Measurements from ENCODE around the gene RSRP1. TPM values are rescaled to one million over a fixed set of nuclear protein-coding genes. Genes with fewer than 3 reads are reported as not detected.

Gene RSRP1
- polyA plus RNA-seq, 1 donor from 2014 or later = 56.0 TPM

GRCh38 chr1:25212725-25213124 is 34.5 kb downstream of the RSRP1 start:
- H3K4me3 Mint-ChIP-seq = no peak overlapping the region
- peaks cover 6 to 10% (median 6%) of the 10 kb centered on the region in 3 donors for H3K4me1 Mint-ChIP-seq
- H3K27me3 Mint-ChIP-seq = peaks cover 4% of the 10 kb centered on the region
- H3K27ac Mint-ChIP-seq = peak overlapping the region in 1 of 3 donors; percentile 62
- peaks cover 4% of the 10 kb centered on the region for H3K36me3 Mint-ChIP-seq
- no peaks in the 10 kb centered on the region for H3K9me3 Mint-ChIP-seq

GRCh38 chr1:25210728-25211127 is 36.5 kb downstream of the RSRP1 start:
- Mint-ChIP-seq H3K27me3 (peaks cover 4% of the 10 kb centered on the region), H3K27ac (no peak overlapping the region), H3K36me3 (peaks cover 4% of the 10 kb centered on the region), H3K4me3 (no peak overlapping the region), H3K9me3 (no peaks in the 10 kb centered on the region), H3K4me1 (peaks cover 0 to 2% (median 2%) of the 10 kb centered on the region in 3 donors)

- peaks cover 4% of the 10 kb centered on the region for H3K36me3 Mint-ChIP-seq
- no peak overlapping the region for H3K27ac Mint-ChIP-seq
- H3K9me3 Mint-ChIP-seq = no peaks in the 10 kb centered on the region
- peaks cover 0 to 1% (median 0%) of the 10 kb centered on the region in 3 donors for H3K4me1 Mint-ChIP-seq
- H3K4me3 Mint-ChIP-seq = no peak overlapping the region
- peaks cover 9% of the 10 kb centered on the region for H3K27me3 Mint-ChIP-seq
Measured at GRCh38 chr1:25209516-25209915, 37.7 kb downstream of the RSRP1 start.

- H3K27me3 Mint-ChIP-seq = peaks cover 9% of the 10 kb centered on the region
- peak overlapping the region in 1 of 3 donors; percentile 20 for H3K27ac Mint-ChIP-seq
- peaks cover 4% of the 10 kb centered on the region for H3K36me3 Mint-ChIP-seq
- peaks cover 0 to 1% (median 0%) of the 10 kb centered on the region in 3 donors for H3K4me1 Mint-ChIP-seq
- no peak overlapping the region for H3K4me3 Mint-ChIP-seq
- no peaks in the 10 kb centered on the region for H3K9me3 Mint-ChIP-seq
Measured at GRCh38 chr1:25208561-25209222, 38.6 kb downstream of the RSRP1 start.

GRCh38 chr1:25208092-25208491 is 39.2 kb downstream of the RSRP1 start:
- no peaks in the 10 kb centered on the region for H3K9me3 Mint-ChIP-seq
- no peak overlapping the region for H3K4me3 Mint-ChIP-seq
- H3K4me1 Mint-ChIP-seq = peaks cover 0 to 1% (median 0%) of the 10 kb centered on the region in 3 donors
- peaks cover 9% of the 10 kb centered on the region for H3K27me3 Mint-ChIP-seq
- H3K27ac Mint-ChIP-seq = no peak overlapping the region
- H3K36me3 Mint-ChIP-seq = peaks cover 4% of the 10 kb centered on the region

GRCh38 chr1:25206201-25206600 is 41.1 kb downstream of the RSRP1 start:
- Mint-ChIP-seq H3K27ac (no peak overlapping the region), H3K4me3 (no peak overlapping the region), H3K4me1 (peaks cover 0 to 1% (median 0%) of the 10 kb centered on the region in 3 donors), H3K27me3 (peaks cover 6% of the 10 kb centered on the region), H3K36me3 (peaks cover 2% of the 10 kb centered on the region), H3K9me3 (no peaks in the 10 kb centered on the region)

- H3K36me3 Mint-ChIP-seq = peaks cover 2% of the 10 kb centered on the region
- no peaks in the 10 kb centered on the region for H3K9me3 Mint-ChIP-seq
Measured at GRCh38 chr1:25205786-25206185, 41.5 kb downstream of the RSRP1 start.

GRCh38 chr1:25204797-25205480 is 42.3 kb downstream of the RSRP1 start:
- H3K4me1 Mint-ChIP-seq = peaks cover 0 to 1% (median 0%) of the 10 kb centered on the region in 3 donors

More at GRCh38 chr1:25205786-25206185, 41.5 kb downstream of the RSRP1 start:
- H3K27me3 Mint-ChIP-seq = peaks cover 5% of the 10 kb centered on the region
- peaks cover 0 to 1% (median 0%) of the 10 kb centered on the region in 3 donors for H3K4me1 Mint-ChIP-seq
- H3K4me3 Mint-ChIP-seq = no peak overlapping the region
- H3K27ac Mint-ChIP-seq = no peak overlapping the region

GRCh38 chr1:25201006-25201405 is 46.2 kb downstream of the RSRP1 start:
- Mint-ChIP-seq H3K4me3 (no peak overlapping the region), H3K27ac (no peak overlapping the region), H3K9me3 (no peaks in the 10 kb centered on the region), H3K4me1 (peaks cover 5 to 9% (median 8%) of the 10 kb centered on the region in 3 donors), H3K27me3 (peaks cover 6% of the 10 kb centered on the region), H3K36me3 (no peaks in the 10 kb centered on the region)

More at GRCh38 chr1:25204797-25205480, 42.3 kb downstream of the RSRP1 start:
- Mint-ChIP-seq H3K36me3 (peaks cover 2% of the 10 kb centered on the region), H3K4me3 (no peak overlapping the region), H3K27me3 (peaks cover 5% of the 10 kb centered on the region), H3K27ac (no peak overlapping the region), H3K9me3 (no peaks in the 10 kb centered on the region)

GRCh38 chr1:25199819-25200620 is 47.2 kb downstream of the RSRP1 start:
- no peaks in the 10 kb centered on the region for H3K36me3 Mint-ChIP-seq
- peaks cover 3% of the 10 kb centered on the region for H3K27me3 Mint-ChIP-seq
- peaks cover 5 to 9% (median 8%) of the 10 kb centered on the region in 3 donors for H3K4me1 Mint-ChIP-seq
- H3K4me3 Mint-ChIP-seq = peak overlapping the region in 1 of 4 donors; percentile 30
- no peak overlapping the region for H3K27ac Mint-ChIP-seq
- H3K9me3 Mint-ChIP-seq = no peaks in the 10 kb centered on the region

- H3K27ac Mint-ChIP-seq = peak overlapping the region in 1 of 3 donors; percentile 13
- H3K4me1 Mint-ChIP-seq = peaks cover 5 to 8% (median 8%) of the 10 kb centered on the region in 3 donors
- peaks cover 1% of the 10 kb centered on the region for H3K27me3 Mint-ChIP-seq
- H3K36me3 Mint-ChIP-seq = no peaks in the 10 kb centered on the region
- H3K9me3 Mint-ChIP-seq = no peaks in the 10 kb centered on the region
- H3K4me3 Mint-ChIP-seq = peak overlapping the region in 1 of 4 donors; percentile 72
Measured at GRCh38 chr1:25198663-25199252, 48.5 kb downstream of the RSRP1 start.

GRCh38 chr1:25197982-25198662 is 49.1 kb downstream of the RSRP1 start:
- no peaks in the 10 kb centered on the region for H3K9me3 Mint-ChIP-seq
- peak overlapping the region in 1 of 4 donors; percentile 72 for H3K4me3 Mint-ChIP-seq
- H3K36me3 Mint-ChIP-seq = no peaks in the 10 kb centered on the region
- H3K4me1 Mint-ChIP-seq = peaks cover 5 to 8% (median 8%) of the 10 kb centered on the region in 3 donors
- H3K27me3 Mint-ChIP-seq = peaks cover 3% of the 10 kb centered on the region
- H3K27ac Mint-ChIP-seq = peak overlapping the region in 1 of 3 donors; percentile 76

GRCh38 chr1:25197235-25197975 is 49.8 kb downstream of the RSRP1 start:
- Mint-ChIP-seq H3K4me1 (peaks cover 5 to 8% (median 8%) of the 10 kb centered on the region in 3 donors), H3K27ac (peak overlapping the region in 1 of 3 donors; percentile 76), H3K36me3 (no peaks in the 10 kb centered on the region), H3K9me3 (no peaks in the 10 kb centered on the region), H3K27me3 (peaks cover 3% of the 10 kb centered on the region), H3K4me3 (no peak overlapping the region)
